Activated CD8-positive, alpha-beta memory T cell treated with anti-CD3 and anti-CD28 coated beads for 36 hours (primary cell): ENCODE results near the gene CCN5. TPM values are rescaled to one million over a fixed set of nuclear protein-coding genes. Genes with fewer than 3 reads are reported as not detected.

Experiments
- CTCF ChIA-PET: fragments of 350-600 bp; sonication (Branson Sonifier 250); formaldehyde crosslinking; loops from one replicate; lab custom pipeline; 2021; ENCODE audit warnings: antibody characterized with exemption; lab: Charles Lee
- POLR2A ChIA-PET: fragments of 350-600 bp; sonication (Branson Sonifier 250); formaldehyde crosslinking; loops from one replicate; lab custom pipeline; 2021; ENCODE audit warnings: antibody characterized with exemption; lab: Charles Lee
- total RNA-seq, 2 experiments: library from RNA; stranded (reverse); gene quantifications; one replicate each; pipeline ENCODE4 v1.2.3, GENCODE V29; 2021

CCN5 gene
- total RNA-seq, 2 experiments from 2014 or later: not detected

DNA sequence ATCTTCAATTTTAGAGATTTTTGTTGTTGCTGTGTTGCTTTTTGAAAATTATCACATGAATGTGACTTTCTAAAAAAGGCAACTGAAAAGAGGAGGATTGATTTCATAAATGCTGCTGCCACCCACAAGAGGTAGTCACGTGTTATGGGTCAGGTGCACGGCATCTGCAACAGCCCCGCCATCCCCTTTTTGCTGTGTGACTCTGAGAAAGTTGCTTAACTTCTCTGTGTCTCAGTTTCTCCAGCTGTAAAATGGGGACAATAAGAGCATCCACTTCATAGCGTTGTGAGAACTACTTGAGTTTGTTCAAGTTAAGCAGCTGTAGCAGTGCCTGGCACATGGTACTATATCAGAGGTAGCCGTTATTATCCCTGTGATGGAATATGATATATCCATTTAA is 10.7 kb downstream of the CCN5 start:
- POLR2A ChIA-PET: no interaction called here

DNA sequence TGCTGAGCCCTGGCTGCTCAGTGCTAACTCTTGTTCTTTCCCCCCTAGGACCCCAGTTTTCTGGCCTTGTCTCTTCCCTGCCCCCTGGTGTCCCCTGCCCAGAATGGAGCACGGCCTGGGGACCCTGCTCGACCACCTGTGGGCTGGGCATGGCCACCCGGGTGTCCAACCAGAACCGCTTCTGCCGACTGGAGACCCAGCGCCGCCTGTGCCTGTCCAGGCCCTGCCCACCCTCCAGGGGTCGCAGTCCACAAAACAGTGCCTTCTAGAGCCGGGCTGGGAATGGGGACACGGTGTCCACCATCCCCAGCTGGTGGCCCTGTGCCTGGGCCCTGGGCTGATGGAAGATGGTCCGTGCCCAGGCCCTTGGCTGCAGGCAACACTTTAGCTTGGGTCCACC is 11.9 kb downstream of the CCN5 start:
- CTCF ChIA-PET: no interaction called here

More for the DNA sequence above, 10.7 kb downstream of the CCN5 start:
- CTCF ChIA-PET: no interaction called here

DNA sequence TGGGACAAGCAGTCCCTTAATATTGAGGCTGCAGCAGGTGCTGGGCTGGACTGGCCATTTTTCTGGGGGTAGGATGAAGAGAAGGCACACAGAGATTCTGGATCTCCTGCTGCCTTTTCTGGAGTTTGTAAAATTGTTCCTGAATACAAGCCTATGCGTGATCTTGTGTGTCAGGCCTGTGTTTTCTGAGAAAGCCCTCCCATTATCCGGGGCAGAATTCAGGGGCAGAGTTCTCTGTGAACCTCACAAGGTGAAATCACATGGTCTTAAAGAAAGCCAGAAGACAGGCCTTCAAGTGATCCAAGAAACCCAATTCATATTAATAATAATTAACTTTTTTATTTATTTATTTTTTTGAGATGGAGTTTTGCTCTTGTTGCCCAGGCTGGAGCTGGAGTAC is 12.5 kb downstream of the CCN5 start:
- POLR2A ChIA-PET: interaction anchor here (0.7 kb wide), 1 partner anchor 9 kb away, joined by 5 read pairs; no protein-coding TSS in a partner anchor
- CTCF ChIA-PET: no interaction called here

More for the DNA sequence above, 11.9 kb downstream of the CCN5 start:
- POLR2A ChIA-PET: no interaction called here

DNA sequence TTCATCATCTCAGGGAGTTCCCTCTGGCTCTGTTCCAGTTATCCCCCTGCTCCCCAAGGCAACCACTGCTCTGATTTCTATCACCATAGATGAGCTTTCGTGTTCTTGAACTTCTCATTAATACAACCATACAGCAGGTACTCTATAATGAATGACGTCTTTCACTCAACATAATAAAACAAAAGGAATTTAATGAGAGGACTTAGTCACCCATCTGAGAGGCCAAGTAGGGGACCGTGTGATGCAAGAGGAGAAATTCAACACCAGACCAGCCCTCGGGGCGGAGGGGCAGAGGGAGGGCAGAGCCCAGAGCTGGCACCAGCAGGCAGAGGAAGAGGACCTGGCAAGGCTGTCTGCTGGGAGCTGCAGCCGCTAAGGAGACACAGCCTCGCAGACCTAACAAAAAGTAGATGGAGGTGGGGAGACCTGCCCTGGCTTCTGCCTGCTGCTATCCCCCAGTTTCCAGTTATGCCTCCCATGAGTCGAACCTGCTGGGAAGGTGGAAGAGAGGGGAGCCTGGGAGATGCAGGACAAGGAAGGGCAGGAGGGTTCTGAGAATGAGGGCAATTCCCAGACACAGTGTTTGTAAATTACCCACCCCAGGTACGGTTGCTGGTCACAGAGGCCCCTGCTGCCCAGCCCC is 13.8 kb downstream of the CCN5 start:
- ChIA-PET CTCF (no interaction called here), POLR2A (no interaction called here)

DNA sequence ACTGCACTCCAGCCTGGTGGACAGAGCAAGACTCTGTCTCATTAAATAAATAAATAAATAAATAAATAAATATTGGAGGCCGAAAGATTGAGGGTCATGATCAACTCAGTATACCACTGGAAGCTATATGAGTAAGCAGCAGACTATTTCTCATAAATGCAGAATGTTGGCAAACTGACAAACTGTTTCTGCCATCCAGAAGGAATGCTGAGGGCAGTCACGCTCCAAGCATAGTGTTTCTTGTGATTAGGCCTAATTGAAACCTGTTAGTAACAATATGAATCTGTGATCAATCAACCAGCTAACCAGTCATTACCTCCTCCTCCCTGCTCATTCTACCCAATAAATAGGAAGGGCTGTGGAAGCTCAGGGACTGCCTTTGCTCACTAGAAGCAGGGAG is 15.3 kb downstream of the CCN5 start:
- ChIA-PET CTCF (interaction anchor here (1.1 kb wide), 1 partner anchor 9 kb away, joined by 4 read pairs; no protein-coding TSS in a partner anchor), POLR2A (no interaction called here)

DNA sequence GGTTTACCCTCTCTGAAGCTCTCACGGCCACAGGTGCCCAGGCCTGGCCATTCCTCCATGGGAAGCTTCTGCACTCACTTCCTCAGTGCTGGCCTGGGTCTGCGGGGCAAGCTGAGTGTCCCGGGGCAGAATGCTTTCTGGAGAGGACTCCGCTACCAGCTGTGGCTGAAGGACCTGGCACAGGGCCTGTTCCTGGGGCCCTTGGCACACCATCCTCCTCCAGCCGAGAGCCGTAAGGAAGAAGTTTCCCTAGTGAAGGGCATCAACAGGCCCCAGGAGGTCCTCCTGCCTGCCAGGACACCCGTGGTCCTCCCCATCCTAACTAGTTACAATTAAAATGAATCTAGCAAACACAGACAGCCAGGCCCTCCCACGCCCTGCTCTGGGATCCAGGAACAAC is 16.5 kb downstream of the CCN5 start:
- ChIA-PET POLR2A (interaction anchor here (0.6 kb wide), 1 partner anchor 12 kb away, joined by 3 read pairs; no protein-coding TSS in a partner anchor), CTCF (interaction anchor here (1.1 to 2.3 kb wide), 2 partner anchors 46 to 48 kb away, joined by 6 to 19 read pairs; no protein-coding TSS in a partner anchor)

DNA sequence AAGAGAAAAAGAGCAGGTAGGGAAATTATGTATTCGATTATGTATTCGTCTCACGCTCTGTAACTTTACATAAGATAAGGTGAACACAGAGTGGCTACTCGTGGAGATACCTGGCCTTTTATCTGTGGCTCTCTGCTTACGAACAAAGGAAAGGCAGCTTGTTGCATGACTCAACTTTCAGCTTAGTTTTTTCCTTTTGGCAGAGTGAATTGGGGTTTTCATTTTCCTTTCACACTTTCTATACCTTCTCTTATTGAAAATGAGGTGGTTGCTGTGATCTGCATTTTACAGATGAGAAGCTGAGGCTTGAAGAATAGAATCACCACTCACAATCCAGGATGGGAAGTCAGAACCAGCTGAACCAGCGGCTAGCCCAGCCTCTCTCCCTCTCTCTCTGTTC is 17.2 kb downstream of the CCN5 start:
- POLR2A ChIA-PET: no interaction called here
- CTCF ChIA-PET: interaction anchor here (0.6 to 2.3 kb wide), 5 partner anchors 16 to 134 kb away, joined by 3 to 19 read pairs (median 4); no protein-coding TSS in a partner anchor

DNA sequence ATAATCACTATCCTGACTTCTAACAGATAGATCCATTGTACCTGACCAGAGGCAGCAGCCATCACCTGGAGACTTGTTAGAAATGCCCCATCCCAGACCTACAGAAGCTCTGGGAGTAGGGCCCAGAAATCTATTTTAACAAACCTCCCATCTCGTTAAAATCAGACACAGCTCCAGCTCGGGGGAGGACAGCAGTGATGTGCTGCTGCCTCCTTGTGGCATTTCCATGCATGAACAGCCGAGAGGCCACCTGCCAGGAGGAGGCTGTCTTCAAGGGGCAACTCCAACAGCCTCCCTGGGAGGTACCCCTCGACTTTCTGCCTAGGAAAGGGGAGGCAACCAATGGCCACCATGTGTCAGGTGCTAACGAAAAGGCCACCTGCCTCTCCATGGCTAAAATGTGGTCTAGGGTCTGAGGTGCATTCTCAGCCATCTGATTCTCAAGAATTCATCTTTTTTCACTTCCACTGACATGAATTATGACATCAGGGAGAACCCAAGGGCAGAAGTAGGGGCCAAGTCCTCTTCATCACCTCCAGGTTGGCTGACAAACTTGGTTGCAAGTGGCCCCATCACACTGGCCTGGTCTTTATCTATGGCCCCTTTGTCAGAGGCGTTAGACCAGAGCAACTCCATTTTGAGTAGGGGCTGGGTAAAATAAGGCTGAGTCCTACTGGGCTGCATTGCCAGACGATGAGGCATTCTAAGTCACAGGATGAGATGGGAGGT is 18.3 kb downstream of the CCN5 start:
- CTCF ChIA-PET: interaction anchor here (0.6 to 2.3 kb wide), 5 partner anchors 14 to 50 kb away, joined by 3 to 19 read pairs (median 4); no protein-coding TSS in a partner anchor
- POLR2A ChIA-PET: no interaction called here

DNA sequence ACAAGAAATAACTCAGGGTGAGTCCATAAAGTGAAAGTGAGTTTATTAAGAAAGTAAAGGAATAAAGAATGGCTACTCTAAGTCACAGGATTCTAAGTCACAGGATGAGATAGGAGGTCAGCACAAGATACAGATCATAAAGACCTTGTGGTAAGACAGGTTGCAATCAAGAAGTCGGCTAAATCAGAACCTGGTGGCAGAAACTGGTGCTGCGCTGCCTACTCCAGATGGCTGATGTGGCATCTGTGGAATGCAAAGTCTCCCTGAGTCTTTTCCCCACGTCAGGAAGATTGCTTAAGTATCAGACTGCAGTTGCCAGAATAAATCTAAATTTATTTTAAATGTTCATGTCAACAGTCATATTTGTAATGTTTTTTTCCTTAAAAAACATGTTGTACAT is 19.8 kb downstream of the CCN5 start:
- CTCF ChIA-PET: interaction anchor here (0.9 to 1.3 kb wide), 2 partner anchors 12 to 49 kb away, joined by 3 read pairs; no protein-coding TSS in a partner anchor
- POLR2A ChIA-PET: no interaction called here

DNA sequence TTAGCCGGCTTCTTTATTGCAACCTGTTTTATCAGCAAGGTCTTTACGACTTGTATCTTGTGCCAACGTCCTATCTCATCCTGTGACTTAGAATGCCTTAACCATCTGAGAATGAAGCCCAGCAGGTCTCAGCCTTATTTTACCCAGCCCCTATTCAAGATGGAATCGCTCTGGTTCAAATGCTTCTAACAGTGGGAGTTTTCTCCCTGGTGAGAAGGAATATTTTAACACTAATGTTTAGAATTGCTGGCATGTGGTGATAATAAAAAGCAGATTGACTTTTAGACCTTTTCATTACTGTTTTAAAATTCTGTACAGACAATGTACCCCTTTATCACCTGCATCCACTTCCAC is 20.6 kb downstream of the CCN5 start:
- POLR2A ChIA-PET: no interaction called here
- CTCF ChIA-PET: no interaction called here

DNA sequence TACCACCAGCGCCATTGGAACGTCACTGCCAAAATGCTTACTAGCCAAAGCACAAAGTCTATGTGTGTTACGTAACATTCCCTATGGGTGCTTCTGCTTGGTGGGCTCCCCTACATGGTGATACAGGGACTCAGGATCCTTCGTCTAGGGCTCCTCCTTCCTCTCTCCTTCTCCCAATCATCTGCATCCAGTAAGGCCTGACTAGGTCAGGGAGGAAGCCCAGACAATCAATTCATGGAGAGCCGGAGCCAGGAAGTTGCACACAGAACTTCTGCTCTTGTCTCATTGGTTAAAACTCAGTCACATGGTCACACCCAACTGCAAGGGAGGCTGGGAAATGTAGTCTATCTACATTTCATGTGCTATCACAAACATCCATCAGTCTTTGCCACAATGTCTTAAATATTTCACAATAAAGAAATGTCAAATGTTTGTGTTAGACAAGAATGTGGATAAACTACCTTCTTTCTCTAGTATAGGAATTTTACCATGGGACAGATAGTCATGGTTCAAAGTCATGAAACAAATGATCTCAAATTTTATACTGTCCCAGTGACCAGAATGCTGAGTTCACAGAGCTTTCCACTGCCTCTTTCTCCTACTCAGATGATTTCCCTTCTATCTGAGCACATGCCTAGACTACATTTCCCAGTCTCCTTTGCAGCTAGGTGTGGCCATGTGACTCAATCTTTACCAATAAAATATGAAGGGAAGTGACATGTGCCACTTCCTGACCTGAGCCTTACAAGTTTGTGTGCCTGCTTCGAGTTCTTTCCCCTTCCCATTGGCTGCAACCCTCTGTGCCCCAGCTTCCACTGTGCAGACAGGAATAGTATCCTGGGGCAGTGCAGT is 21.2 kb downstream of the CCN5 start:
- ChIA-PET POLR2A (interaction anchor here (0.5 kb wide), 1 partner anchor 8 kb away, joined by 5 read pairs; no protein-coding TSS in a partner anchor), CTCF (no interaction called here)

DNA sequence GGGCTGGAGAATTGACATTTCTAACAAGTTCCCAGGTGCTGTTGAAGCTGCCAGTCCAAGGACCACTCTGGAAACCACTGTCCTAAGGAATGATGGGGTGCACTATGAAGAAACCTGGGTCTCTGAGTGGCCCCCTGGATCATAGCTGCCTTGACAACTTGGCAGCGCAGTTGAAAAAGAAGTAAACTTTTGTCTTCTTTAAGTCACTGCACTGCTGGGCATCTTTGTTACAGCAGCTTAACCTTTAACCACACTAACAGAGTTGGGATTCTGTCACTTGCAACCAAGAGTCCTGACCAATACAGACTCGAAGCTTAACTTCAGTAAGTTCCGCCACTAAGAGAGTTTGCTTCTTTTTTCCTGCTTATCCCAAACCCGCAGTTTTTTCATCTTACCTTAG is 21.9 kb downstream of the CCN5 start:
- CTCF ChIA-PET: no interaction called here
- POLR2A ChIA-PET: no interaction called here

DNA sequence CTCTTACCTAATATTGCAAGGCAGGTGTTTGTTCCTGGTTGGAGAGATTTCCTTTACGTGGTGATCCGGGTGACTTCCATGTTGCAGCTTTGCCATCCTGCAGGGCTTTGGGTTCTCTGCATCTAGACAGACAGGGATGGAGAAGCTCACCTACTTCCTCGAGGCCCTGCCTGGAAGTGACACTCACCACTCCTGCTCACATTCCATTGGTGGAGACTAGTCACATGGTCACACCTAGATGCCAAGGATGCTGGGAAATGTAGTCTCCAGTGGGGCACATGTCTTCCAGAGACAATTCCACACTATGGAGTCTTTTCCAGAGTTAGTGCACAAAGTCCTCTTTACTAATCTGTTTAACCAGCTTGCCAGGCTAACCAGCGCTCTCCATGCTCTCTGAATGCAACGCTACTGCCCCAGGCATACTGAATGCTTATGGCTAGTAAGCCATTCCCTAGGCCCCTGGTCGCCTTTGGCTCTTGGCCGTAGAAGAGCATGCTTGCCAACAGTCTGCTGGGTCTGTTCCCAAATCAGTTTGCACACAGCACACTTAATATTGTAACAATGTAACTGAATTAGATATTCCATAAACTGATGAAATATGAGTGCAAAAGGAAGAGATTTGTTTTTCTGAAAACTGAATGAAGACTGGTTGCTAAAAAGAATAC is 23.8 kb downstream of the CCN5 start:
- ChIA-PET POLR2A (no interaction called here), CTCF (interaction anchor here (1.3 to 1.7 kb wide), 2 partner anchors 9 to 56 kb away, joined by 7 to 8 read pairs; no protein-coding TSS in a partner anchor)

DNA sequence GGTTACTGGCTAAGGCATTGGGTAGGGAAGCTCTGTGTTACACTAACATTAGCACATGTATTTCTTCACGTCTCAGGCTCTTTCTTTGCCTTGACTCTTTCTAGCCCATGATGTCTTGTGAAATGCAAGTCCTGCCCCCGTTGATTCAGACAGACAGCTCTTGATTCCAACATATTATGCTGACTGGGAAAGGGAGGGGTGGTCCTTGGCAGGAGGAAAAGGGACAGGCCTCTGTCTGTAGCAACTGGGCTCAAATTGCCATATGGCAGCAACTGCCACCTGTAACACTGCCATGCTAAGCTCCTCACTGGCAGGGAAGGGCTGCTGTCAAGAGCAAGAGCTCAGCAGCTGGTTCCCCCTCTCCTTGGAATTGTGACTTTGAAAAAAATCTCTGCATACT is 24.8 kb downstream of the CCN5 start:
- POLR2A ChIA-PET: no interaction called here
- CTCF ChIA-PET: no interaction called here

DNA sequence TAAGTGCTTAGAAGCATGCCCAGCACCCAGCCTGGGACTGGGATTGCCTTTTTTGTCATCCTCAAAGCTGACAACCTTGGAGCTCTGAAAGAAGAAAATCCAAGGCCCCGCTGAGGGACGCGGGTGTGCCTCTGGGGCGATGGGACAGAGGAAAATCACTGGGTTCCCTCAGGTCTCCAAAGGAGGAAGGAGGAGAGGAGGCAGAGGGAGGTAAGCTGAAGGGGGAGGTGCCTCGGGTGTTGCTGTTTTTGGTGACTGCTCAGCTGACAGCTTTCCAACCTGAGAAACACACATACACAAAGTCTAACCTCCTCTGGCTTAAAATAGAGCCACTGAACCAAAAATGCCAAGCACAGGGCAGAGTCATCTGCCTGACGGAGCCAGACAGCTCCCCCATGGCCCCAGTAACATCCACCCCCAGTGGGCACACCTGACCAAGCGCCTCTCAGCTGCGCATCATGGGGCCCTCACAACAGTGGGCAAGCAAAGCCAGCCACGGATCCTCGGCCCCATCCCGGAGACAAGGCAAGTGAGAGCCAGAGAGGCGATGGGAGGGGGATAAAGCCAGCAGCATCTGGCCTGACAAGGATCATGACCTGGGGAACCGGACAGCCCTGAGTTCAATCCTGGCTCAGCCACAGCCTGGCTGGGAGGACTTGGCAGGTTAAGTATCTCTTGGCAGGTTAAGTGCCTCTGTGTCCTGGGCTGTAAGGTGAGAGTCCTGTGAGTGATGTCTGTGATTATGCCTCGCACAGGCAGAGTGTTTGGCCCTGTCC is 27.3 kb downstream of the CCN5 start:
- CTCF ChIA-PET: no interaction called here

DNA sequence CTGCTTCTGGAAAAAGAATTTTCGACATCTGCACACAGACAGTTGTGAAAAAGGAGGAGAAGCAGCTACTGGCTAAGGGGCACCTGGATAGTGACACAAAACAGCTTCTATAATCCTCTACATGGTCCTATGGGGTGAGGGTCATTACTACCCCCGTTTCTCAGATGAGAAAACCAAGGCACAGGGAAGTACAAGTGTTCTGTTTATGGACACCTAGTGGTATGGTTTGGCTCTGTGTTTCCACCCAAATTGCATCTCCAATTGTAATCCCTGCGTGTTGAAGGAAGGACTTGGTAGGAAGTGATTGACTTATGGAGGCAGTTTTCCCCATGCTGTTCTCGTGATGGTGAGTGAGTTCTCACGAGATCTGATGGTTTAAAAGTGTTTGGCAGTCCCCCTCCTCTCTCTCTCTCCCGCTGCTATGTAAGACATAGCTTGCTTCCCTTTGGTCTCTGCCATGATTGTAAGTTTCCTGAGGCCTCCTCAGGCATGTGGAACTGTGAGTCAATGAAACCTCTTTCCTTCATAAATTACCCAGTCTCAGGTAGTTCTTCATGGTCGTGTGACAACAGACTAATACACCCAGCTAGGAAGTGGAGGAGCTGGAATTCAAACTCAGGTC is 28.0 kb downstream of the CCN5 start:
- CTCF ChIA-PET: no interaction called here
- POLR2A ChIA-PET: no interaction called here

More for the DNA sequence above, 27.3 kb downstream of the CCN5 start:
- POLR2A ChIA-PET: no interaction called here

DNA sequence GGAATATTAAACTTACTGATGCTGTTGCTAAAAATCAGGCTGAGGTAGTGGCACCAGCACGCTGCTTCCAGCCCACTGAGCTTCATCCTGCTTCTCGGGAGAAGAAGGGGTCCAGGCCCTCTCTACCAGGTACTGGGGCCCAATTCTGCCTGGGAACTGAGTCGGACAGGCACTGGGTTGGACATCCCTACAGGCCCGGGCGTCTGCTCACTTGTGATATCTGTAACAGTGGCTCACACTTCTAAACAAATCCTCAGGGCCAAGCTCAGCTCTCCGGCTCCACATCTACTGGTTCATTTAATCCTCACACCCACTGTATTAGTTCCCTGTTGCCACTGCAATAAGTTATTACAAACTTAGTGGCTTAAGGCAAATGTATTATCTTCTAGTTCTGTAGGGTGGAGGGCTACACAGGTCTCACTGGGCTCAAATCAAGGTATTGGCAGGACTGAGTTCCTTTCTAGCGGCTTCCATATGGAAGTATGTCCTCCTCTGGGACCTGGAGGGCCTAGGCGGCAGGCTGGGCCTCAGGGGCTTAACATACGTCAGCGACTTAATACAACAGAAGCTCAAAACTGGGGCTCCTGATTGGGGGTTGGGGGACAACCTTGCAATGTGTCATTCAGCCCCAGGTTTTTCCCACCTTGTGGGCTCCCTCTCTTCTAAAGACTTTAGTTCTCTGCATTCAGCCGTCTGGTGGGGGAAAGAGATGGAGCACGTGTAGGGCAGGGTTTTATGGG is 28.9 kb downstream of the CCN5 start:
- ChIA-PET POLR2A (interaction anchor here (0.7 kb wide), 1 partner anchor 13 kb away, joined by 3 read pairs; no protein-coding TSS in a partner anchor), CTCF (no interaction called here)
